Smooth muscle cell (in vitro differentiated cells): ENCODE data around the gene SDC3. TPM values are rescaled to one million over a fixed set of nuclear protein-coding genes. Genes with fewer than 3 reads are reported as not detected.

Experiments
- DNase-seq: peaks from one replicate; lab custom pipeline; 2025; ENCODE audit not compliant: unreplicated experiment; lab: John Stamatoyannopoulos, UW
- H2AFZ ChIP-seq: fragments of 200-600 bp; sonication (generic); 2 replicates; pipeline ENCODE4 v1.6.0; 2016; ENCODE audit warnings: antibody characterized with exemption, low read depth, mild to moderate bottlenecking
- H3F3A ChIP-seq: fragments of 200-600 bp; sonication (generic); 2 replicates; pipeline ENCODE4 v1.6.0; 2017; ENCODE audit warnings: antibody characterized with exemption, low read depth
- H3K27ac ChIP-seq: fragments of 200-600 bp; sonication (generic); 2 replicates; pipeline ENCODE4 v1.5.1; 2016; ENCODE audit warnings: low read depth, mild to moderate bottlenecking
- H3K27me3 ChIP-seq: fragments of 200-600 bp; sonication (generic); 2 replicates; pipeline ENCODE4 v1.6.1; 2016; ENCODE audit warnings: low read depth, mild to moderate bottlenecking
- H3K36me3 ChIP-seq: fragments of 200-600 bp; sonication (generic); 2 replicates; pipeline ENCODE4 v1.5.1; 2016; ENCODE audit warnings: low read depth
- H3K4me1 ChIP-seq: fragments of 200-600 bp; sonication (generic); 2 replicates; pipeline ENCODE4 v1.5.1; 2016; ENCODE audit warnings: low read depth
- H3K4me2 ChIP-seq: fragments of 200-600 bp; sonication (generic); 2 replicates; pipeline ENCODE4 v1.6.0; 2016; ENCODE audit warnings: mild to moderate bottlenecking
- H3K4me3 ChIP-seq: fragments of 200-600 bp; sonication (generic); 2 replicates; pipeline ENCODE4 v1.5.1; 2016; ENCODE audit warnings: mild to moderate bottlenecking
- H3K79me2 ChIP-seq: fragments of 200-600 bp; sonication (generic); 2 replicates; pipeline ENCODE4 v1.6.0; 2016; ENCODE audit warnings: low read depth, mild to moderate bottlenecking
- H3K9ac ChIP-seq: fragments of 200-600 bp; sonication (generic); 2 replicates; pipeline ENCODE4 v1.6.0; 2016; ENCODE audit warnings: low read depth
- H3K9me3 ChIP-seq: fragments of 200-600 bp; sonication (generic); replicated peaks from 2 replicates; pipeline ENCODE4 v1.5.1; 2016; ENCODE audit warnings: low read depth
- H4K20me1 ChIP-seq: fragments of 200-600 bp; sonication (generic); 2 replicates; pipeline ENCODE4 v1.6.0; 2016; ENCODE audit warnings: low read depth
- WGBS: methylation state at CpG from one replicate; pipeline ENCODE4 v1.1.7; 2016; ENCODE audit warnings: low lambda C conversion rate; 5-methylcytosine and 5-hydroxymethylcytosine counted together
- polyA plus RNA-seq: library from polyadenylated mRNA; unstranded; fragments of >200 nt; fragmentation: Nextera tagmentation; extraction: Ambion mirVana; gene quantifications from 2 replicates; pipeline ENCODE4 v1.2.1, GENCODE V29; 2016
- total RNA-seq: library from RNA; depleted of rRNA; stranded (reverse); fragments of >200 nt; gene quantifications from 2 replicates; pipeline ENCODE4 v1.2.3, GENCODE V29; 2014
- TF ChIP-seq, protein P1 (sequence below): fragments of 200-600 bp; sonication (generic); IDR thresholded peaks from 2 replicates; pipeline ENCODE4 v1.5.1; 2017; ENCODE audit warnings: borderline replicate concordance, mild to moderate bottlenecking, antibody characterized with exemption; ENCODE audit not compliant: insufficient read depth, poor library complexity, severe bottlenecking

The SDC3 gene
- total and polyA plus RNA-seq, 2 experiments from 2014 or later: 46.3 to 112 TPM

DNA sequence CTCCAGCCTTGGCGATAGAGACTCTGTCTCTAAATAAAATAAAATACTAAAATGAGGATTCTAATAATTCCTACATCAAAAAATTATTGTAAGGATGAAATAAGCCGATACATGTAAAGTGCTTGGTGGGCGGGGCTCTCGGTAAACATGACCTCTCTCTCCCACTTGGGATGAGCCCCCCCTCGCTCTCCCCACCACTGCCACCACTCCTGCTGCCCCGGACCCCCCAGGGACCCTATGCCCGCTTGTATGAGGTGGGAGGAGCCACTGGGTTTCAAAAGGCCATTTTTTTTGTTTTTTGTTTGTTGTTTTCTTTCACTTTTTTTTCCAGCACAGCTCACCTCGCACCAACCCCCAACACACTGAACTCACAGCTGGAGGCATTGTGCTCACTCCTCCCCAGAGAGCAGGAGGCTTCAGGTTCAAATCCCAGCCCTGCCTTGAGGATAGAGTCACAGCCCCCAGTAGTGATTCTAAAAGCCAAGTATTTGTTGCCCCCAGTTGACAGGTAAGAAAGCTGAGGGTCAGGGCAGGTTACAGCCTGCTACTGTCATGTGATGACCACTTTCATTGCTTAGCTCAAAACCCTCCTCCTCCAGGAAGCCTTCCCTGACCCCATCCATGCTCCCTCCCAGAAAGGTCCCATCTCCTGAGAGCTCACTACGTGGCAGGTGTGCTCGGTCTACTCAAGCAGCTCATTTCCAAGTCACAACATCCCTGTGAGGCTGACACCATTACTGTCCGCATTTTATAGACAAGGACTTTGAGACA is 4.2 kb downstream of the SDC3 start:
- Histone ChIP-seq H3K9ac (no peak overlapping the region), H2AFZ (no peak overlapping the region), H3K4me3 (no peak overlapping the region), H3K4me1 (peaks cover 20% of the 10 kb centered on the region), H3K27ac (no peak overlapping the region), H3F3A (peaks cover 6% of the 10 kb centered on the region), H3K4me2 (no peak overlapping the region), H3K79me2 (peaks cover 44% of the 10 kb centered on the region), H3K27me3 (no peaks in the 10 kb centered on the region), H3K36me3 (no peaks in the 10 kb centered on the region), H4K20me1 (peaks cover 81% of the 10 kb centered on the region), H3K9me3 (no peaks in the 10 kb centered on the region)
- TF ChIP-seq, protein P1, sequence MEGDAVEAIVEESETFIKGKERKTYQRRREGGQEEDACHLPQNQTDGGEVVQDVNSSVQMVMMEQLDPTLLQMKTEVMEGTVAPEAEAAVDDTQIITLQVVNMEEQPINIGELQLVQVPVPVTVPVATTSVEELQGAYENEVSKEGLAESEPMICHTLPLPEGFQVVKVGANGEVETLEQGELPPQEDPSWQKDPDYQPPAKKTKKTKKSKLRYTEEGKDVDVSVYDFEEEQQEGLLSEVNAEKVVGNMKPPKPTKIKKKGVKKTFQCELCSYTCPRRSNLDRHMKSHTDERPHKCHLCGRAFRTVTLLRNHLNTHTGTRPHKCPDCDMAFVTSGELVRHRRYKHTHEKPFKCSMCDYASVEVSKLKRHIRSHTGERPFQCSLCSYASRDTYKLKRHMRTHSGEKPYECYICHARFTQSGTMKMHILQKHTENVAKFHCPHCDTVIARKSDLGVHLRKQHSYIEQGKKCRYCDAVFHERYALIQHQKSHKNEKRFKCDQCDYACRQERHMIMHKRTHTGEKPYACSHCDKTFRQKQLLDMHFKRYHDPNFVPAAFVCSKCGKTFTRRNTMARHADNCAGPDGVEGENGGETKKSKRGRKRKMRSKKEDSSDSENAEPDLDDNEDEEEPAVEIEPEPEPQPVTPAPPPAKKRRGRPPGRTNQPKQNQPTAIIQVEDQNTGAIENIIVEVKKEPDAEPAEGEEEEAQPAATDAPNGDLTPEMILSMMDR: no peak
- DNase-seq: no peak
- 89% methylated on average over 11 of the region's 11 CpGs for WGBS

DNA sequence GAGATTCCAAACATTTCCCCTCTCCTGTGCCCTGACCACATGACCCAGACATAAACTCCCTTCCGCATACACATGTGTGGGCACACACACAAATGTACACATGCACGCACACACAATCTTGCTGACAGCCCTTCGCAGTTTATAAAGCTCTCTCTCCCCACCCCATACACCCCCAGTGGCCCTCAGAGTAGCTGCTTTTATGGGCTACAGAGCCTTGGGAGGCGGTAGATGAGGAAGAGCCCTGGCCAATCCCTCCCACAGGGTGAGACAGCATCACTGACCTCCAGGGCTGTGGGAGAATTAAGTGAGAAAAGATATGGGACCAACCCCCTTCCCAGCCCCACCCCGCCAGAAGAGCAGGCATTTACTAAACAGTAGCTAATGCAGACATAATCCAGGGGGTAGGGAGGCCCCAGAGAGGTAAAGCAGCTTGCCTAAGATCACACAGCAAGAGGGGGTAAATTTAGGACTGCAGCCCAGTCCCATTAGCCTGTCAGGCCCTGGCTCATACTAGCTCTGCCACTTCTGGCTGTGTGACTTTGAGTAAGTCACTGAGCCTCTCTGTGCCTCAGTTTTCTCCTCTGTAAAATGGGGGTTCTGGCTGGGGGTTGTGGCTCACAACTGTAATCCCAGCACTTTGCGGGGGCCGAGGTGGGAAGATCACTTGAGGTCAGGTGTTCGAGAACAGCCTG is 5.1 kb downstream of the SDC3 start:
- H3K27ac ChIP-seq: no peak overlapping the region
- H3K36me3 ChIP-seq: no peaks in the 10 kb centered on the region
- H3K4me1 ChIP-seq: peaks cover 15% of the 10 kb centered on the region
- H3F3A ChIP-seq: no peaks in the 10 kb centered on the region
- DNase-seq: no peak
- peaks cover 49% of the 10 kb centered on the region for H3K79me2 ChIP-seq
- no peak overlapping the region for H3K4me2 ChIP-seq
- no peak overlapping the region for H3K4me3 ChIP-seq
- no peak overlapping the region for H2AFZ ChIP-seq
- no peak overlapping the region for H3K9ac ChIP-seq
- WGBS: 52% methylated on average over 8 of the region's 8 CpGs
- H3K9me3 ChIP-seq: no peaks in the 10 kb centered on the region
- H3K27me3 ChIP-seq: no peaks in the 10 kb centered on the region
- H4K20me1 ChIP-seq: peaks cover 90% of the 10 kb centered on the region
- TF ChIP-seq, protein P1: no peak

DNA sequence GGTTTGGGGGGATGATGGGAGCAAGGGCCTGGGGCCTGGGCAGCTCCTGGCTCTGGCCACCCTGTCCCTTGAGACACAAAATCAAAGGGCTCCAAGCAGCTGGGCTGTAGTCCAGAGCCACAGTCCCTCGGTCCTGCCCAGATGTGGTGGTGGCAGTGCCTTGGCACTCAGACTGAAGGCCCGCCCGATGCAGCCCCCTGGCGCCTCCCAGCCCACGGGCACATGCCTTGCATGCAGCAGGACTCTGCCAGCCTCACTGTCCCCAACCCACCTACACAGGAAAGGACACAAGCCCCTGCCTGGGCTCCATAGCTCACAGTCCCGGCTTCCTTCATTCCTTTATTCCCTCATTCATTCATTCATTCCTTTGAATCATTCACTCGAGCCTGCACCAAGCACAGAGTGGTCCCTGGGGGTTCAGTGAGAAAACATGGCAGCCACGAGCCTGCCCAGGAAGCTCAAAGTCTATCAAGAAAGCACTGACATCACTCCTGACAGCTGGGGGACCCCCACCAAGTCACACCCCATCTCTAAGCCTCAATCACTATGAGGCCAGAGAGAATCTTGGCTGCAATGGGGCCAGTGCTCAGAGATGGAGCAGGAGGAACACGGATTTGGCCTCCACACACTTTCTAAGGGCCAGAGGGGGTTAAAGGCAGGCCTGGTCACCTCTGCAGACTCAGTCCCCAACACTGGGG is 5.8 kb downstream of the SDC3 start:
- H2AFZ ChIP-seq: no peak overlapping the region
- WGBS: 72% methylated on average over 9 of the region's 9 CpGs
- H3K36me3 ChIP-seq: no peaks in the 10 kb centered on the region
- no peak overlapping the region for H3K4me2 ChIP-seq
- no peaks in the 10 kb centered on the region for H3F3A ChIP-seq
- no peaks in the 10 kb centered on the region for H3K27me3 ChIP-seq
- H3K4me1 ChIP-seq: peaks cover 15% of the 10 kb centered on the region
- H3K9ac ChIP-seq: no peak overlapping the region
- no peak for DNase-seq
- H4K20me1 ChIP-seq: peaks cover 98% of the 10 kb centered on the region
- no peak overlapping the region for H3K4me3 ChIP-seq
- no peak overlapping the region for H3K27ac ChIP-seq
- H3K79me2 ChIP-seq: peaks cover 53% of the 10 kb centered on the region
- H3K9me3 ChIP-seq: no peaks in the 10 kb centered on the region
- TF ChIP-seq, protein P1: no peak
